IPS-NIHi11 (cell line): ENCODE measurements around the gene HEATR1.
"Not testable (repeated sequence)": the region's sequence is repeated elsewhere in the genome, so short reads cannot be mapped to it uniquely, and the experiment has no call there.

Experiments
- DNase-seq: peaks from one replicate; pipeline ENCODE4 v3.0.0; 2012; ENCODE audit warnings: mixed read lengths, low spot score

The HEATR1 gene

GRCh38 chr1:236602171-236602570 lies 2.1 kb downstream of the HEATR1 start:
- DNase-seq: no peak

- no peak for DNase-seq
Measured at GRCh38 chr1:236590553-236591150, 13.7 kb downstream of the HEATR1 start.

DNA sequence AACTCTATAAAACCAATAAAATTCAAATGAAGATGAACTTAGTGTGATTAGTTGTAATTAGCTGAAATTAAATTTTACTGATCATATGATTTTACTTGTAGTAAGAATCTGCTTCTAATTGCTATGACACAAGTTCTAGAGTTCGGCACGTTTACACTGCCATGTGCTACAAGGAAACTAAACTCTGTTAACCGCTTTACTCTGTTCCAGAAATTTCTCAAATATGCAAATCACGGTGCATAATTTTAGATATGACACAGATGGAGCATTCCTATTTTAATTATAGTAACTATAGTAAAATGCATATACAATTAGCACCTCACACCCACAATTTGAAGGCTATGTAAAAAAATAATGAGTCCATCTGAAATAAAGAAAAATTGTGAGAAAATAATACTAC lies 14.8 kb downstream of the HEATR1 start:
- DNase-seq: no peak

- no peak for DNase-seq
Measured at GRCh38 chr1:236581528-236581927, 22.8 kb downstream of the HEATR1 start.

GRCh38 chr1:236580404-236580803 lies 23.9 kb downstream of the HEATR1 start:
- not testable (repeated sequence) for DNase-seq

- no peak for DNase-seq
Measured at GRCh38 chr1:236578661-236579060, 25.7 kb downstream of the HEATR1 start.

DNA sequence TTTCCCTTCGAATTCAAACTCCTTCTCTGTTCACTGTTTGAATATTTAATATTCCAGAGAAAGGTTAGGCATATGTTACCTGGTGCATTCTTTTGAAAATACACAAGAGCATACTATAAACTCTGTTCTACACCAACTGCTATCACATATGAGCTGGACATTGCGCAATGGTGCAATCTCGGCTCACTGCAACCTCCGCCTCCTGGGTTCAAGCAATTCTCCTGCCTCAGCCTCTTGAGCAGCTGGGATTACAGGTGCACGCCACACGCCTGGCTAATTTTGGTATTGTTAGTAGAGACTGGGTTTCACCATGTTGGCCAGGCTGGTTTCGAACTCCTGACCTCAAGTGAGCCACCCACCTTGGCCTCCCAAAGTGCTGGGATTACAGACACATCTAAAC lies 27.3 kb downstream of the HEATR1 start:
- not testable (repeated sequence) for DNase-seq

DNA sequence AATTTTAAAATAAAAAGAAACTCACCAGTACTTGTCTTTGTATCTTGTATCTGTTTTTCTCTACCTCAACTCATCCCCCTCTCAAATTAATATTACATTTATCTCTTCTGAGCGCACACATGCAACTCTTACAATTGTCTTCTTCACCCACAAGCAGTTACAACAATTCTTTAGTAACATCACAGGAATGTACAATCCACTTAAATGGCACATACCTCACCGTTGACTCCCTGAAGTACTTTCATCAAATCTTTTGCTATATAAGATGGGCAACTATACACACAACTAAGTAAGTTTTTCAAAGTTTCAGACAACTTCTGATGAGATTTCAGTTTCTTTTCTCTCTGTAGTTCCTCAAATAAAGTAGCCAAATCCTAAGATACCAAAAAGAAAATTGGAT lies 28.3 kb downstream of the HEATR1 start:
- DNase-seq: no peak

- no peak for DNase-seq
Measured at GRCh38 chr1:236575523-236575922, 28.8 kb downstream of the HEATR1 start.

GRCh38 chr1:236568285-236568894 lies 35.9 kb downstream of the HEATR1 start:
- no peak for DNase-seq

- no peak for DNase-seq
Measured at GRCh38 chr1:236565530-236565929, 38.8 kb downstream of the HEATR1 start.

DNA sequence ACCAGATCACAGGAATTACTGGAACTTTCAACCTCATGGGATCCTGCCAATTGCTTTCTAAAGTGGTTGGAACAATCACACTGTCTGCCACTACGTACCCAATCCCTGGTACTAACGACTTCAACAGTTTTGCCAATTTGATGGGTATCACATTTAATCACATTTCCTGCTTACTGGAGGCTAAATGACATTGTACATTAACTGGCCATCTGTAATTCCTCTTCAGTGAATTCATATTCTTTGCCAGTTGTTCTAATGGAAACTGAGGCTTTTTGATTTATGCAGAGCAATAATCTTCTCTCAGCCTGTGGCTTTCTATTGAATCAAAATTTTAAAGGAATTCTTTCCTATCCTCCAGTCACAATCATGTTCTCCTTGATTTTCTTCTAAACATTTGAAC lies 42.3 kb downstream of the HEATR1 start:
- DNase-seq: no peak

DNA sequence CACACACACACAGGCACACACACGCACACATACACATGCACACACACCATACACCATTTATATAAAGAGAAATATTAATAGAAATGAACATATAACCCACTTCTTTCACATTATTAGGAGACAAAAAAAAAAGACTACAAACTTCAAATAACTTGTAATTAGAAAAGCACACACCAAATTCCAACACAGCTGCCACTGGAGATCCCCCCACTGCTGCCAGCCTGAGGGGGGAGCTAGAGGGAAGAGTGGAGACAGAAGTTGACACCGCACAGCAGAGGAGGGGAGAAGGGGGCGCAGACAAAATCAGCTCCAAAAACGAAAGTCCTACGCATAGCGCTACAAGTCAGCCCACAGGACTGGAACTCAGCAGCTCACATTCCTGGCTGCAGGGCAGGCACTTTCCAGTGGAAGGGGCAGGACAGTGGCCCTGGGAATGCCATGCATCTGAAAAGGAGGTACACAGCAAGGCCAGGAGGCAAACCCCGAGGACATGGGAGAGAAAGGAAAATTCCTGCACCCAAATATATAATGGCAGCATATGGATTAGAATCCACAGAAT lies 44.0 kb downstream of the HEATR1 start:
- peak; percentile 10 for DNase-seq

GRCh38 chr1:236558846-236559245 lies 45.5 kb downstream of the HEATR1 start:
- DNase-seq: no peak

DNA sequence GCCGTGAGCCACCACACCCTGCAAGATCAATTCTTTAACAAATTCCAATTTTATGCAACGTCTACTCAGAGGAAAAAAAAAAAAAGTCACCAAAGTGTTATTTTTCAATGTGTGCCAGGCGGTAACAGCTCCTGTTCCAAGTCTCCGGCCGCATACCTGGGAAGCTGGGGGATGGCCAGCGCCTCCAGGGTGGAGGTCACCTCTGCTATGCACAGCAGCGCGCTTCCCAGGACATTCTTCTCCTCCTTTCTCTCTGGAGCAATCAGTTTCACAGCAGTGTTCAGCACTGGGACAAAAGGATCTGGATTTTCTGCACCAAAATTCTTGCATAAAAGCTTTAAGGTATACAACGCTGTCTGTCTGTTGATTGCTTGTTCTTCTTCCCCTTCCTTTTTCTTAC lies 46.2 kb downstream of the HEATR1 start:
- DNase-seq: no peak

- DNase-seq: no peak
Measured at GRCh38 chr1:236556606-236557005, 47.7 kb downstream of the HEATR1 start.

DNA sequence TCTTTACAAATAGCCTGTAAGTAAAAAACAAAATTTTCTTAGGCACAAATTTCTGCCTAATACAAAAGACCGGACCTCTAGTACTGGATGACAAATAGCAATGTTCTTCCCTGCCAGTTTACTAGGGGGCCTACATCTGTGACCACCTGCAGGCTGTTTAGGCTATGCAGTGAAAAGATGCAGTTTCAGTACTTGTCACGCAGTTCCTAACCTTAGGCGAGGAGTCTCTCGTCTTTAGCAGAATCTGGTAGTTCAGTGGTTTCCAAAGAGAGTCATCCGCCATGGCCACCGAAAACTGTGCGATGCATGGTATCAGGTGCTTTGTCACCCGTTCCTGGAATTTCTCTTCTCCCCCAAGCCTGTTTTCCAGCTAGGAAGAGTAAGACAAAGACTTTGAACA lies 50.9 kb downstream of the HEATR1 start:
- no peak for DNase-seq

- DNase-seq: no peak
Measured at GRCh38 chr1:236552901-236553300, 51.4 kb downstream of the HEATR1 start.

DNA sequence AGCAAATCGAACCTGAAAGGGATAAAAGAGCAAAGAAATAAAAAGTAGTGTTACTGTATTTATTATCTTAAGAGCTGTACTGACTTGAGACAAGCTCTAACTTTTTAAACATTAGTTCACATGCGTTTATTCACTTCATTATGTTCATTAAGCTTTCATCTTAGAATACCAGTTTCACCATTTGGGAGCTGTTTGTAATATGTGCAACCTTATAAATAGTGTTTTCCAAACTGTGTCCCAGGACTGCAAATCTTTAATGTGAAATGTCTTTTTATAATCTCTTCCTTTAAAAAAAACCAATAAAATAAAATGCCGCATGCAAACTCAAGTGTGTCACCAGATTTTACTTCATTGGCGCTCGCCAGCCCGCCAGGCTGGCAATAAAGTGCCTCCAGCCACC lies 52.2 kb downstream of the HEATR1 start:
- DNase-seq: no peak

- no peak for DNase-seq
Measured at GRCh38 chr1:236550961-236551851, 53.1 kb downstream of the HEATR1 start.

DNA sequence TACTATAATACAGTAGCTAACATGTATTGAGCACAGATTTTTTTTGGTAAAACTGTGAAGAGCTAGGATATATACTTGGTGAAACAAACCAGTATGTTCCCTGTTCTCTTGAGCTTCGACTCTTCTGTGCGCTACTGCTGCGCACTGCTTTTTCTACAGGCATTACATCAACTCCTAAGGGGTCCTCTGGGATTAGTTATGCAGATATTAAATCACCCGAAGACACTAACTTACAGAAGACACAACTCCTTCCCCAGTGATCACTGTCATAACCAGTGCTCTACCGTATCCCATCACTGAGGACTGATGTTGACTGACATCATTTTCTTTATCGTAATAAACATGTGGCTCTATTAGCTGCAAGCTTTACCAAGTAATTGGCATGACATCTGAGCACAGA lies 55.9 kb downstream of the HEATR1 start:
- no peak for DNase-seq

- DNase-seq: no peak
Measured at GRCh38 chr1:236545621-236546169, 58.6 kb downstream of the HEATR1 start.
